Glomerular endothelial cell (primary cell): Measurements from ENCODE around the gene NOS1AP. TPM values are rescaled to one million over a fixed set of nuclear protein-coding genes. Genes with fewer than 3 reads are reported as not detected.

Source experiments
- DNase-seq: peaks from one replicate; pipeline ENCODE4 v3.0.0-alpha.2; 2011; ENCODE audit warnings: low read depth, low spot score; ENCODE audit errors: extremely low read depth
- total RNA-seq: library from RNA; depleted of rRNA; stranded (reverse); fragments of >200 nt; gene quantifications from 2 replicates; pipeline ENCODE4 v1.2.3, GENCODE V29; 2015

Gene NOS1AP
- total RNA-seq, 1 donor from 2014 or later: 2.0 TPM

DNA sequence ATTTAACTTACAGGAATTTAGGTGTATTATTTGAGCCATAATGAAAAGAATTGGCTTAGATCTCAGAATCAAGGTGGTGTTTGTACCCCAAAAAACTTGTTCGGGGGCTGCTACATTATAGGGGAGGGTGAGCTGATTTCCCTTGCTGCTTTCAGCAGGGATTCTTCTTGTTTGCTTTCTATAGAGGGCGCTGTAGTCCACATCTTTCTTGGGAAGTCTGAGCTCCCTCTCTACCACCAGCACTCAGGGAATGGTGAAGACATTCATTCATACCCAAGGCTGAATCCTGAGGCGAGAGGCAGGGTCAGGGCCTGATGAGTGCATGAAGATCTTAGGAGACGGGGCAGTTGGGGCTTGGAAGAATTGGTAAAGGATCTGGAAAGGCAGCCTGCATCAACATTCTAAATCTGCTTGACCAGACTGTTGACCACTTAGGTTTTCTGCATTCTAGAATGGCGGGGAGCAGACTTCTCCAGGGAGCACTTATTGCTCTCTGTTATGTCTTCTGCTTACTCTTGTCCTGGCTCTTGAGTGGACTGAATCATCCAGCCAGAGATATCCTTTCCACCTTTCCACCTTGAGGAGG lies 288.3 kb downstream of the NOS1AP start:
- no peak for DNase-seq

DNA sequence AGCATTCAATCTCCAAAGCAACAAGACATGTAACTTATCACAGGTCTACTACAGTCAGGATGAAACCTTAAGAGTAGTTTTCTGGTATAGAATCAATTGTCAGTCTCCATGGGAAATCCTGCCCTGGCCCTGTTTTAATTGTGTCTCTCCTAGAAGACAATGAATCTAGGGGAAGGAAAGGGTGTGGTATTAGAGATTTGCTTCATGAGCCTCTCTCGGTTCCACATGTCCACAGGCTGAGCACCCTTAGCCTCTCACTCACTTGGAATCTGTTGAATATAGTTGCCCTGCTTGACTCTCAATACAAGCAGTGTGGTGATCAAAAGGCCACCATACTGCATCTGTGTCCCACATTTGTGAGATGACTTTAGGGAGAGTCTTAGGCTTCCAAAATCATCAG lies 289.4 kb downstream of the NOS1AP start:
- DNase-seq: no peak

DNA sequence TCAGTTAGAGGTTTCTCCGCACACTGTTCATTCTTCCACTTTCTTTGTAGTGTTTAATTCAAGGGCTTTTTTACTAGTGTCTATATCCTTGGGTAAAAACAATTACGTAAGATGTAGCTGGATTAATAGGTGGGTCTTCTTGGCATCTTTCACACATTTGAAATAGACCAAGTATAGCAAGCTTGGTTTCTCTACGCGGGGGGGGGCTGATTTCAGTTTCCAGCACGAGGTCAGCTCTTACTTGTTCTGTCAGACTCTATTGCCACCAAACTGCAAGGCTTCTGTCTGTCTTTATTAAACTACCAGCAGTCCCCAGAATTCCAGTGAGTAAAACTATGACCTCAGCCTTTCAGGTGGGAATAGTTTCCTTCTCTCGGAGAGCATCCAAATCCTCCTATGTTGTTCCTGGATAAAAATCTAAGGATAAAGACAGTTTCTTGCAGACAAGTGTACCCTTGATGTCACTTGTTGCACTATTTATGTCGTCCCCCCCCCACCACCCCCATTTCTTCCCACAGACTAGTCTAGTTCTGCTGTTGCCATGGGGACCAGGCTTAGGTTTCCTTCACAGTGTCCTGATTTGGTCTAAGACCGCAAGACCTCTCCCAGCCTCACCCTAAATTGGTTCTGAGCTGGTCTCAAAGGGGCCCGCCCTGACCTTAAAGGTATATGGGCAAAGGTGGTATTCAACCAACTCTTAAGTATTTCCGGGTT lies 290.2 kb downstream of the NOS1AP start:
- DNase-seq: no peak

DNA sequence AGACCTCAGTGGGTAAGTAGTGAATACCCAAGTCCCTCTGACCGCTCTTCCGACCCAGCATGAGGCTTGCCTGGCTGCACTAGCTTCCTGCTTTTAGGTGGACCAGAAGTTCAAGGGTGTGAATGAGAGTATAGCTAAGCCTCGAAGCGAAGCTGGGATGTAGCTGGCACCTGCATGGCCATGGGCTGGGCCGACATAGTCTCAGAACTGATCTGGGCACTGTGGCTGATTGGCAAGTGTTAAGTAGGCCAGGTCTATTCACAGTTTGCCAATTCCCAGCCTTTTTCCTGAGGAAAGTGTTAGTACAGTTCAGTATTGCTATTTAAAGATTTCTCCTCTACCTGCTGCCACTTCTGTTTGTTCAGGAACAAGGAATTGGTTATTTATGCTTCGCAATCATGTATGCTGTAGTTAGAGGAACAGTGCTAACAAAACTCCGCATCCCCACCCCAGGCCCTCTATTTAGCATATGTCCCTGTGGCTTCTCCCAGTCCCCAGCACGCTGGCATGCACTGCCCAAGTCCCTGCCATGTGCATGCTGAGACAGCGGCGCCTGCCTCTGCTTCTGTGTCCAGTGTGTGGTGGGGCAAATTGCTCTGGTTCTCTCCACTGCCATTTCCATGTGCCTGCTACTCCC lies 290.9 kb downstream of the NOS1AP start:
- DNase-seq: no peak

DNA sequence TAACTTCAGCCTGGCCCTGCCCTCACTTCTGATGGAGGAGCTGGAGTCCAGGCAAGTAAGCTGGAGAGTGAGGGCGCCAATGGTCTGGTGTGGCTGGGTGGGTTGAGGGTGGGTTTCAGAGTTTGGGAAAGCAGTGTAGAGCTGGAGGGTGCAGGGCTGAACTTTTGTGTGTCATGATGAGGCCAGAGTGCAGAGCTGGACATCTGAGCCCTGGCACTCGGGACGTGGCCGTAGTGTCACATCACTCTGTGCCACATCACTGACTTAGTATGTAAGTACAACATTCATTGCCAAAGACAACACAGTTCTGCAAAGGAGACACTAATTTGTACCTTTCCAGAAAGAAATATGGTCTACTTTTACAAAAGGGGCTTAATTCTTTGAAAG lies 291.4 kb downstream of the NOS1AP start:
- no peak for DNase-seq

DNA sequence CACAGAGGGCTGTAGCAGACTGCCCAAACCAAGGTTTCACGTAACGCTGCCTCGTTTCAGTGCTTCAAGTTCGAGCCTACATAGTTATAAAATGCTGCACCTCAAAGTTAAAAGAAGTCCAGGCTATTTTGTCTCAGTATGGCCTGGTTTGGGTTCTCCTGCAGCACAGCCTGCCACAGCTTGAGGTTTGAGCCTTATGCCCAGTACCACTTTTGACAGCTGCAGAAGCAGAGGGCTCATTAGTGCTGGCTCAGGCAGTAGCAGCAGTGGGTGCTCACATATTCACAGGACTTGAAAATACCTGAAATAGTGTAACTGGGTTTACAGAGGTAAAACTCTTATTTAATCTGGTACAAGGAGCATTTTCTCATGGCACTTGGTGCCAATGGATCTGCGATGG lies 291.9 kb downstream of the NOS1AP start:
- DNase-seq: no peak

DNA sequence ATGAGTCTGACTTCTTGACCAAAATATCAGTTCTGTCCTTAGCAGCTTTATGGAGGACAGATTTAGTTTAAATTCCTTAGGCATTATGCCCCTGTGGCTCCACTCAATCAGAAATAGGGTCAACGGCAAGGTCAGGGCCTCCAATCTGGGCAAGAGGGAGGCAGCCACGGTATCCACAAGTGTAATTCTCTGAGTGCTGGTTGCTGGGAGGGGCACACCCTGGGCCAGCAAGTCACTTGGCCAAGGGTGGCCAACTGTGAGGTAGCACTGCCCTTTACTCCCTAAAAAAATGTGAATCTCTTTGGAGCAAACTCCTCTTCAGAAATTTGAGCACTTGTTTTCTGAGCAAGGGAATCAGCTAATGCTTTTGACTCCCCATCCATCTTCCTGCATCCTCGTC lies 294.3 kb downstream of the NOS1AP start:
- DNase-seq: no peak

DNA sequence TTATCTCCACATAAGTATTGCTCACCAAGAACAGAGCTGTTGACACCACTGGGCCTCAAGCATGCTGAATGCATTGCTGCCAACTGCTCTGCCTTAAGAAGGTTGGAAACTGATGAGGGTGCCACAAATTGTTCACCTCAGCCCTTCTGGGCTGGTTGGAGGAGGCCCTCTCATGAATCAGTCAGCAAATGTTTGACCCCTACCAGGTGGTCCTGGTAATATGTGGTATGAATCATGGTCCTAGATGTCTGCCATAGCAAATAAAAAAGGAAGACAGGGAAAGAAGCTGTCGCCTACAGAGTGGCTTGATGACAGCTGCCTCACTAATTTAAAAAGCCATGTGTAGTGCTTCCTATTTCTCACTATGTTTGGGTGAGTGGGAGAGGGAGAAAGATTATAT lies 295.0 kb downstream of the NOS1AP start:
- no peak for DNase-seq

DNA sequence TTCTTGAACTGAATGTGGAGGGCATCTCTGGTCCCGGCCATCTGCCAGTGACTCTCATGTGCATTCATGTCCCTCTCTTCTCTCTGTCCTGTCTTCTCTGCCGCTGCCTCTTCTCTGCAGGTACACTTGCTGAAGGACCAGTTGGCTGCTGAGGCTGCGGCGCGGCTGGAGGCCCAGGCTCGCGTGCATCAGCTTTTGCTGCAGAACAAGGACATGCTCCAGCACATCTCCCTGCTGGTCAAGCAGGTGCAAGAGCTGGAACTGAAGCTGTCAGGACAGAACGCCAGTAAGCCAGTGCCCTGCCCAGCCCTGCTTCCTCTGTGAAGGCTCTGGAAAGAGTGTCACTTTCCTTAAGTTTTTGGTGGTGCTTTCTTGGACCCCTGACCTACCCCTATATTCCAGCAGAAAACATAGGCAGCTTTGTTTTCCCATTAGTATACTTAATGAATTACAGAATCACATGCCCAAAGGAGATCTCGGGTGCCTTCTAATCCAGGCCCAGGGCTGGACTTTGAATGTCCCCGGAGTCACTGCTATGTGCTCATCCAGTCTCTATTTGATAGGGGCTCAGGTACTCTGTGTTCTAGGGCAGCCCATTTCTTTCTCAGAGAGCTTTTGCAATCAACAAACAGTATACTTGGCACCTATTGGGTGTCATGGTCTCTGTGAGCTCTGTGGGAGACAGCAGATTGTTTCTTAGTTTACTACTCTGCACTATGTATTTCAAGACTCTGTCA lies 296.0 kb downstream of the NOS1AP start:
- DNase-seq: no peak

DNA sequence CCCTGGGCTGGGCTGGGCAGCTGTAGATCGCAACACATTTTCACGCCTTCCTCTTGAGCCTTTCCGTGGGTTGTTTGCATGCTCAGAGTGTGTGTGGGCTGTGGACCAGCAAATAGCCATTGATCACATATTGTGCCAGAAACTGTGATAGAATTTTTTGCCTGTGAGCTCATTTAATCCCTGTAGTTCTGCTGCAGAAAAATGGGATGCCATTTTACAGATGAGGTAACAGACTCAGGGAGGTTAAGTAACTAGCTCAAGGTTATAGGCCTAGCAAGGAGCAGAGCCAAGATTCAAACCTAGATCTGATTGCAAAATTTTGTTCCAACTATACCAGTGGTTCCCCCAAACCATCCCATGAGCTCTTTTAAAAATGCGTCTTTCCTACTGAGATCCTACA lies 296.7 kb downstream of the NOS1AP start:
- no peak for DNase-seq

DNA sequence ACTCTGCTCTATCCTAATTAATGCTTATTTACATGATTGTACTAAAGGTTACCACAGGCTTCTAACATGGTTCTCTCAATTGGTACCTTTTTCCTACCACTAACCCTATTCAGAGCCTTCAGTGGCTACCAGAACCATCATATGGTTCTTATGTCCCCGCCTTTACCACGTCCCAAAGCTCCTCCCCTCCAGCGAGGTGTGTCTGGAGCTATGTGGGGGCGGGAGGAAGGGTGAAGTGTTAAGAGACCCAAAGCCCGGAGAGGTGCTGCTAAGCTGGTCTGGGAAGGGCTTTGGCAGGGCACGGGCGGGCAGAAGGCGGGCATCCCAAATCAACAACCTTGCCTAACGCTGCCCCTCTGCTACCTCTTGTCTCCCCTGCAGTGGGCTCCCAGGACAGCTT lies 297.2 kb downstream of the NOS1AP start:
- no peak for DNase-seq

DNA sequence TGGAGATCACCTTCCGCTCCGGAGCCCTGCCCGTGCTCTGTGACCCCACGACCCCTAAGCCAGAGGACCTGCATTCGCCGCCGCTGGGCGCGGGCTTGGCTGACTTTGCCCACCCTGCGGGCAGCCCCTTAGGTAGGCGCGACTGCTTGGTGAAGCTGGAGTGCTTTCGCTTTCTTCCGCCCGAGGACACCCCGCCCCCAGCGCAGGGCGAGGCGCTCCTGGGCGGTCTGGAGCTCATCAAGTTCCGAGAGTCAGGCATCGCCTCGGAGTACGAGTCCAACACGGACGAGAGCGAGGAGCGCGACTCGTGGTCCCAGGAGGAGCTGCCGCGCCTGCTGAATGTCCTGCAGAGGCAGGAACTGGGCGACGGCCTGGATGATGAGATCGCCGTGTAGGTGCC lies 297.6 kb downstream of the NOS1AP start:
- no peak for DNase-seq

DNA sequence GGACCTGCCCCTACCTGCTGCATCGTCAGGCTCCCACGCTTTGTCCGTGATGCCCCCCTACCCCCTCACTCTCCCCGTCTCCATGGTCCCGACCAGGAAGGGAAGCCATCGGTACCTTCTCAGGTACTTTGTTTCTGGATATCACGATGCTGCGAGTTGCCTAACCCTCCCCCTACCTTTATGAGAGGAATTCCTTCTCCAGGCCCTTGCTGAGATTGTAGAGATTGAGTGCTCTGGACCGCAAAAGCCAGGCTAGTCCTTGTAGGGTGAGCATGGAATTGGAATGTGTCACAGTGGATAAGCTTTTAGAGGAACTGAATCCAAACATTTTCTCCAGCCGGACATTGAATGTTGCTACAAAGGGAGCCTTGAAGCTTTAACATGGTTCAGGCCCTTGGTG lies 298.3 kb downstream of the NOS1AP start:
- no peak for DNase-seq

DNA sequence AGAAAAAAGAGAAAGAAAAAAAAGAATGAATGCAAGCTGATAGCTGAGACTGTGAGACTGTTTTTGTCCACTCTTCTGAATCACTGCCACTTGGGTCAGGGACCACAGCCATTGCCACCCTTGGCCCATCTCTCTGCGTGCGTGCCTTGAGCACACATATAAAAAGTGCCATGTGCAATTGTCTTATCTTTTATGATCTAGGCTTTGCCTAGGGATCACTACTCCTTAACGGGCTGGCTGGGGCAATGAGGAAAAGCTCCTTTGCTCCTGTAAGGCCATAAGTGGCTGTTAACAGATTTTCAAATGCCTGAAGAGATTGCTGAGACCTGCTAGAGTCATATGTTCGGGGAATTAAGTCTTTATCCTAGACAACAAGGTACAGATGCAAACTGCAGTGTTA lies 299.0 kb downstream of the NOS1AP start:
- DNase-seq: no peak

DNA sequence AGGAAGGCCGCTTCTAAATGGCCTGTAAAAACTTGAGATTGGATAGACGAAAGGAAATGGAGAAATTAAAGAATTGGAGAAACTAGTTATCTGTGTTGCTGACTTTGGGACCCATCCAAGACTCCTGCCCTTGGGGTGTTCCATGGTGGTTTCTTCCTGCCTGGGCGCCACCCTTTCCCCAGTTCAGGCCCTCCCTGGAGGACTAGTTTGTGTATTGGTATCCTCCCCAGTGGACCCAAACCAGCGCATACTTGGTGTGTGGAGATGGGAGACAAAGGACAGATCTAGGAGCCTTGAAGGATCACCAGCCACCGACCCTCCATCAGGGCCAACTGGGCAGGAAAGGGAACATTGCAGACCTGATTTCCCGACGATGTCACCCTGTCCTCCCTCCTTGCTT lies 300.1 kb downstream of the NOS1AP start:
- DNase-seq: no peak

DNA sequence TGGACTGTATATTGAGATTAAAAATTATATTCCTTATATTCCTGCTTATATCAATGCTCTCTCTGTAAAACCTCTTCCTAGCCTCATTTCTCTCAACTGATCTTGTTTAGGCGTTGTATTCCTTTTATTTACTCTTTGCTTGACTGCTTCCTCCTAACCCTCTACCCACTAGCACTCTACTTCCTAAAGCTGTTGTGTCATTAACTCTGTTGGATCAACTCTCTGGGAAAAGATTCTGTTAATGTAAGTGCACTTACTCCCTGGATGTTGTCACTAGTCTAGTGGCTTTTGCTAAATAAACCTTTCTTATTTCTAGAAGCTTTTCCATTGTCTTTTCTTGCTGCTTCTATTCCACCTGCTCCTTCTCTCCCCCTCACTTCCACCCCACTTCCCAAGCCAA lies 300.7 kb downstream of the NOS1AP start:
- DNase-seq: no peak

DNA sequence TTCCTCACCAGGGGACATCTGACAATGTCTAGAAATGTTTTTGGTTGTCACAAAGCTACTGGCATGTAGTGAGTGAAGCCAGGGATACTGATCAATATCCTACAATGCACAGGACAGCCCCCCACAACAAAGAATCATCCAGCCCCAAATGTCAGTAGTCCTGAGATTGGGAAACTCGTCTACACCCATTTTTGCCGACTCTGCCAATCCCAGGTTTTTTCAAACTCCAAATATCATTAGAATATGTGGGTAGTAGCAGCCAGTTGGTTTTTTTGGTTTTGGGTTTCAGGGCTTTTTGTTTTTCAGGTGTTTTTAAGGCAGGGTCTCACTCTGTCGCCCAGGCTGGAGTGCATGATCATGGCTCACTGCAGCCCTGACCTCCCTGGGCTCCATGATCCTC lies 301.2 kb downstream of the NOS1AP start:
- DNase-seq: no peak

DNA sequence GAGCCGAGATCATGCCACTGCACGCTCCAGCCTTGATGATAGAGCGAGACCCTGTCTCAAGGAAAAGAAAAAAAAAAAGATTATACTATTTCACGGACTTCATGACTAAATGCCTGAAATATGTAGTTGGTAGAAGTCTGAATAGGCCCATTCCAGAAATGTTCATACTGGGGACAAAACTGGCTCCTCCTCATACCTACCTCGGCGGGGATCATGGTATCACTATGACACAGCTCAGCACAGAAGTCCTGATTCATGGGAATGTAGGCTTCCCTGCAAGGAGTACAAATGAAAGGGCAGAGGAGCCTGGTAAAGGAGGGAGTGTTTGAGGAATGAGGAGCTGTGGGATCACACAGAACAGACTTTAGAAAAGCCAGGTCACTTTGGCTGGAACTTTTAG lies 302.1 kb downstream of the NOS1AP start:
- DNase-seq: no peak

DNA sequence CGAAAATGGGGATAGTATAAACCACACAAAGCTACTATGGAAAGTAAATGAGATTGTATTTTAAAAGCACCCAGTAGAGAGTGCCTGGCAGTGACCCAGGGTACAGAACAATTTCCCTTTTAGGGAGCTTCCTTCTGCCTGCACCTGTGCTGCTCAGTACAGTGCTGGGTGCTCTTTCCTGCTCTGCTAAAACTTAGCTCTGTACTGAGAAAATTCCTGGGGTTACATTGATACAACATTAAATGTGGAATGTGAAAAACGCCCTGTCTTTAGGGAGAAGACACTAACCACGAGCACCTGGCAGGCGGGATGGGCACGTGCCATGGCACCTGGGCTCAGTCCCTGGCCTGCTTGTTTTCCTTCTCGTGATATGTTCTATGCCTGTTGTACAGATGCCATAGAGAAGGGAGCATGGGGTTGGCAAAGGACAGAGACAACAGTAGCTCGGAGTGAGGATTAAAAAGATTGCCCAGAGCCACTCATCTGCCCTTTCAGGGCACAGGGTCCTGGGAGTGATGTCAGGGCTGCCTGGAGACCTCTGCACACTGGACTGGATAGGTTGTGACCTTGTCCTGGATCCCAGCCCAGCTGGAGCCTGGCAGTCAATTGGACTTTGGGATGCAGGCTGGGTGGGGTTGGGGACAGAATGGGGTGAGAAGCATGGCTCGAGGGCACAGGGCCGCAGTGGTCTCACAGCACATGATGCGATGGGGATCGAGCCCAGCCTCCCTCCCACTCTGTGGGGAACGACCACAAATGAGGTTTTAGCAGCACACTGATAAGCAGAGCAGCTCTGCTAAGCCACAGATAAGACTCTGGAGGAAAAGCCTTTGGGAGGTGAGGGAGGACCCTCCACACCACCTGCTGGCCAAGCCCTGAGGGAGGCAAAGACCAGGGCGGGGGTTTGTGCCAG lies 302.9 kb downstream of the NOS1AP start:
- no peak for DNase-seq

DNA sequence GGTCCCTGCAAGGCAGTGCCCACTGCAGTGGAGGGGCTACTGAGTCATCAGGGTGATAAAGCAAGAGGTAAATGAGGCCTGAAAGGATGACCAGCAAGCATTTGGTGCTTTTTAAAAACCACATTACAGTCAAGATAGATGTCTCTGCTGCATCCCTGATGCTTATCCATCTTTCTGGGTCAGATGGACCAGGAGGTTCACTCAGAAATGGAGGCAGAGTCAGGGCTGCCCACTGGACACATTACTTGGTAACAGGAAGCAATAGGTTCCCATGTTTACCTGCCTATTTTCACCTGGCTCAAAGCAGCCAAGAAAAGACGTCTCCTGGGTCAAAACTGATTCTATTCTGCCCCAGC lies 303.6 kb downstream of the NOS1AP start:
- no peak for DNase-seq
